ENCODE measurements around the gene NAP1L1.

Gene NAP1L1

GRCh38 chr12:76023069-76023690 lies 61.3 kb downstream of the NAP1L1 start:
- DNase-seq (ENCODE audit: low read depth in 2 of 3, low spot score in 1 of 3), result no peak

GRCh38 chr12:76022506-76022905 lies 62.0 kb downstream of the NAP1L1 start:
- no peak for DNase-seq (ENCODE audit: low read depth in 2 of 3, low spot score in 1 of 3)

GRCh38 chr12:76020731-76021672 lies 63.5 kb downstream of the NAP1L1 start:
- peak; percentile 64 to 73 (median 66) for DNase-seq (ENCODE audit: low read depth in 2 of 3, low spot score in 1 of 3)

GRCh38 chr12:76020281-76020680 lies 64.2 kb downstream of the NAP1L1 start:
- peak; percentile 71 to 82 (median 75) for DNase-seq (ENCODE audit: low read depth in 2 of 3, low spot score in 1 of 3)

- no peak for DNase-seq (ENCODE audit: low read depth in 2 of 3, low spot score in 1 of 3)
Measured at GRCh38 chr12:76018672-76019071, 65.8 kb downstream of the NAP1L1 start.

- DNase-seq (ENCODE audit: low read depth in 2 of 3, low spot score in 1 of 3), result no peak
Measured at GRCh38 chr12:76018111-76018510, 66.4 kb downstream of the NAP1L1 start.

GRCh38 chr12:76014007-76014406 lies 70.5 kb downstream of the NAP1L1 start:
- no peak for DNase-seq (ENCODE audit: low read depth in 2 of 3, low spot score in 1 of 3)

- no peak for DNase-seq (ENCODE audit: low read depth in 2 of 3, low spot score in 1 of 3)
Measured at GRCh38 chr12:76013603-76014002, 70.9 kb downstream of the NAP1L1 start.

GRCh38 chr12:76012644-76013043 lies 71.8 kb downstream of the NAP1L1 start:
- no peak for DNase-seq (ENCODE audit: low read depth in 2 of 3, low spot score in 1 of 3)

- no peak for DNase-seq (ENCODE audit: low read depth in 2 of 3, low spot score in 1 of 3)
Measured at GRCh38 chr12:76010732-76011458, 73.6 kb downstream of the NAP1L1 start.

GRCh38 chr12:76008428-76008827 lies 76.1 kb downstream of the NAP1L1 start:
- DNase-seq (ENCODE audit: low read depth in 2 of 3, low spot score in 1 of 3), result no peak

GRCh38 chr12:76007640-76008039 lies 76.8 kb downstream of the NAP1L1 start:
- no peak for DNase-seq (ENCODE audit: low read depth in 2 of 3, low spot score in 1 of 3)

- no peak for DNase-seq (ENCODE audit: low read depth in 2 of 3, low spot score in 1 of 3)
Measured at GRCh38 chr12:76006028-76006925, 78.2 kb downstream of the NAP1L1 start.

- no peak for DNase-seq (ENCODE audit: low read depth in 2 of 3, low spot score in 1 of 3)
Measured at GRCh38 chr12:76003355-76003638, 81.2 kb downstream of the NAP1L1 start.

- DNase-seq (ENCODE audit: low read depth in 2 of 3, low spot score in 1 of 3), result no peak
Measured at GRCh38 chr12:76002598-76003354, 81.7 kb downstream of the NAP1L1 start.

- DNase-seq (ENCODE audit: low read depth in 2 of 3, low spot score in 1 of 3), result no peak
Measured at GRCh38 chr12:75998292-75999063, 86.0 kb downstream of the NAP1L1 start.

- no peak for DNase-seq (ENCODE audit: low read depth in 2 of 3, low spot score in 1 of 3)
Measured at GRCh38 chr12:75997658-75998057, 86.8 kb downstream of the NAP1L1 start.

GRCh38 chr12:75996861-75997447 lies 87.5 kb downstream of the NAP1L1 start:
- no peak for DNase-seq (ENCODE audit: low read depth in 2 of 3, low spot score in 1 of 3)

GRCh38 chr12:75995691-75996090 lies 88.8 kb downstream of the NAP1L1 start:
- no peak for DNase-seq (ENCODE audit: low read depth in 2 of 3, low spot score in 1 of 3)
